BE2C (cell line): Measurements from ENCODE around the gene SLC6A9.
A peak's percentile ranks its signal among the peaks of the same experiment; 100 is the strongest.

Experiments
- DNase-seq: peaks from one replicate; pipeline ENCODE4 v3.0.0-alpha.2; 2020
- H3K27me3 ChIP-seq: fragments of 250-450 bp; sonication (Bioruptor Pico); 2 replicates; pipeline ENCODE4 v1.5.1; 2020; ENCODE audit warnings: mild to moderate bottlenecking
- H3K36me3 ChIP-seq: fragments of 250-450 bp; sonication (Bioruptor Pico); 2 replicates; pipeline ENCODE4 v1.5.1; 2020; ENCODE audit warnings: mild to moderate bottlenecking
- H3K4me1 ChIP-seq: fragments of 250-450 bp; sonication (Bioruptor Pico); 2 replicates; pipeline ENCODE4 v1.5.1; 2020
- H3K4me3 ChIP-seq: 2 replicates; pipeline ENCODE4 v1.5.1; 2011; ENCODE audit warnings: low read depth, low read length
- H3K9me3 ChIP-seq: fragments of 250-450 bp; sonication (Bioruptor Pico); 2 replicates; pipeline ENCODE4 v1.5.1; 2020
- TF ChIP-seq, protein P1 (sequence below): IDR thresholded peaks from 2 replicates; pipeline ENCODE4 v1.5.1; 2012; ENCODE audit warnings: mild to moderate bottlenecking, low read depth, low read length

SLC6A9 gene

DNA sequence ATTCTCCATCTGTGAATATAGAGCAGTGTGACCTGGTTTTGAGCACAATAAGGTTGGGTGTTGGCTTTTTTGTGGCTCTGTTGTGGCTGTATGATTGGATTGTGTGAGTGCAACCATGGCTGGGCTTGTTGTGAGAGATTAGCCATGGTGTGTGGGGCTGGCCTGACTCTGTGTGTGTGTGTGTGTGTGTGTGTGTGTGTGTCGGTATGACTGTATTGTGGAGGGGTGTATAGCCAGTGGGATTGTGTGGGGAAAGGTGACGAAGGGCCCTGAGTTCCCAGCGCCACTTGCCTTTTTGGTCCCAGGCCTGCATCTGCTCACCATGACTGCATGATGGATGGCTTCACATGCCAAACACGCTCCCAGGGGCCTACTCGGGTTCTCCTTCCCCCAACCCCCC is 5.9 kb upstream of the SLC6A9 start:
- Histone ChIP-seq H3K4me3 (no peak overlapping the region), H3K9me3 (no peaks in the 10 kb centered on the region), H3K27me3 (no peaks in the 10 kb centered on the region), H3K4me1 (peaks cover 8% of the 10 kb centered on the region), H3K36me3 (no peaks in the 10 kb centered on the region)
- no peak for DNase-seq
- TF ChIP-seq, protein P1, sequence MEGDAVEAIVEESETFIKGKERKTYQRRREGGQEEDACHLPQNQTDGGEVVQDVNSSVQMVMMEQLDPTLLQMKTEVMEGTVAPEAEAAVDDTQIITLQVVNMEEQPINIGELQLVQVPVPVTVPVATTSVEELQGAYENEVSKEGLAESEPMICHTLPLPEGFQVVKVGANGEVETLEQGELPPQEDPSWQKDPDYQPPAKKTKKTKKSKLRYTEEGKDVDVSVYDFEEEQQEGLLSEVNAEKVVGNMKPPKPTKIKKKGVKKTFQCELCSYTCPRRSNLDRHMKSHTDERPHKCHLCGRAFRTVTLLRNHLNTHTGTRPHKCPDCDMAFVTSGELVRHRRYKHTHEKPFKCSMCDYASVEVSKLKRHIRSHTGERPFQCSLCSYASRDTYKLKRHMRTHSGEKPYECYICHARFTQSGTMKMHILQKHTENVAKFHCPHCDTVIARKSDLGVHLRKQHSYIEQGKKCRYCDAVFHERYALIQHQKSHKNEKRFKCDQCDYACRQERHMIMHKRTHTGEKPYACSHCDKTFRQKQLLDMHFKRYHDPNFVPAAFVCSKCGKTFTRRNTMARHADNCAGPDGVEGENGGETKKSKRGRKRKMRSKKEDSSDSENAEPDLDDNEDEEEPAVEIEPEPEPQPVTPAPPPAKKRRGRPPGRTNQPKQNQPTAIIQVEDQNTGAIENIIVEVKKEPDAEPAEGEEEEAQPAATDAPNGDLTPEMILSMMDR: no peak

- TF ChIP-seq, protein P1: peak; percentile 78
- Histone ChIP-seq H3K9me3 (no peaks in the 10 kb centered on the region), H3K4me3 (no peak overlapping the region), H3K36me3 (no peaks in the 10 kb centered on the region), H3K27me3 (no peaks in the 10 kb centered on the region), H3K4me1 (peaks cover 8% of the 10 kb centered on the region)
- DNase-seq: peak; percentile 64
These were observed 5.3 kb upstream of the SLC6A9 start for GRCh38 chr1:44036409-44037139.

- Histone ChIP-seq H3K27me3 (no peaks in the 10 kb centered on the region), H3K4me1 (peaks cover 8% of the 10 kb centered on the region), H3K36me3 (no peaks in the 10 kb centered on the region), H3K9me3 (no peaks in the 10 kb centered on the region), H3K4me3 (no peak overlapping the region)
- TF ChIP-seq, protein P1: peak; percentile 18
- DNase-seq: peak; percentile 43
These were observed 4.6 kb upstream of the SLC6A9 start for GRCh38 chr1:44035726-44036408.

- Histone ChIP-seq H3K27me3 (no peaks in the 10 kb centered on the region), H3K36me3 (no peaks in the 10 kb centered on the region), H3K4me3 (no peak overlapping the region), H3K9me3 (no peaks in the 10 kb centered on the region), H3K4me1 (peaks cover 8% of the 10 kb centered on the region)
- no peak for DNase-seq
- TF ChIP-seq, protein P1: no peak
These were observed 3.9 kb upstream of the SLC6A9 start for GRCh38 chr1:44034976-44035716.

DNA sequence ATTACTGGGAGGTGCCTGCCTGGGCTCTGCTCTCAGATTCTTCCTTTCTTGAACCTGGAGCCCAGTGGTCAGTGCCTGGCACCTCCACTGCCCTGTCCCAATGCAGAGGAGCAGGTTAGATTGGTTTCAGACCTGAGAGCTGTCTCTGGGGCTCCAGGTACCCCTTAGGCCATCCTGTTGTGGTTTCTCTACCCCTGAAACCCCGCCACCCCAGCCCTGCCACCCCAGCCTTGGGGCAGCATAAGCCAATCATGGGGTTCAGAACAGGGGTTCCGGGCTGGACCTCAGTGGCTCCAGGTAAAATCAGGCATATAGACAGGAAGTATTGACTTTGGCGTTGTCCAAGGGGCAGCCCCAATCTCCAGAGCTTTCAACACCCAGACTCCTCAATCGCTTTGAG is 3.2 kb upstream of the SLC6A9 start:
- H3K27me3 ChIP-seq: no peaks in the 10 kb centered on the region
- TF ChIP-seq, protein P1: no peak
- no peak overlapping the region for H3K4me3 ChIP-seq
- H3K36me3 ChIP-seq: no peaks in the 10 kb centered on the region
- no peaks in the 10 kb centered on the region for H3K9me3 ChIP-seq
- H3K4me1 ChIP-seq: peaks cover 8% of the 10 kb centered on the region
- DNase-seq: no peak
